Activated CD8-positive, alpha-beta memory T cell treated with anti-CD3 and anti-CD28 coated beads for 36 hours (primary cell): ENCODE results near the gene ASS1. TPM values are rescaled to one million over a fixed set of nuclear protein-coding genes. Genes with fewer than 3 reads are reported as not detected.

Experiments used
- CTCF ChIA-PET: fragments of 350-600 bp; sonication (Branson Sonifier 250); formaldehyde crosslinking; loops from one replicate; lab custom pipeline; 2021; ENCODE audit warnings: antibody characterized with exemption; lab: Charles Lee
- POLR2A ChIA-PET: fragments of 350-600 bp; sonication (Branson Sonifier 250); formaldehyde crosslinking; loops from one replicate; lab custom pipeline; 2021; ENCODE audit warnings: antibody characterized with exemption; lab: Charles Lee
- total RNA-seq, 2 experiments: library from RNA; stranded (reverse); gene quantifications; one replicate each; pipeline ENCODE4 v1.2.3, GENCODE V29; 2021

Gene ASS1
- total RNA-seq, 2 experiments from 2014 or later: 5.2 to 5.5 TPM

DNA sequence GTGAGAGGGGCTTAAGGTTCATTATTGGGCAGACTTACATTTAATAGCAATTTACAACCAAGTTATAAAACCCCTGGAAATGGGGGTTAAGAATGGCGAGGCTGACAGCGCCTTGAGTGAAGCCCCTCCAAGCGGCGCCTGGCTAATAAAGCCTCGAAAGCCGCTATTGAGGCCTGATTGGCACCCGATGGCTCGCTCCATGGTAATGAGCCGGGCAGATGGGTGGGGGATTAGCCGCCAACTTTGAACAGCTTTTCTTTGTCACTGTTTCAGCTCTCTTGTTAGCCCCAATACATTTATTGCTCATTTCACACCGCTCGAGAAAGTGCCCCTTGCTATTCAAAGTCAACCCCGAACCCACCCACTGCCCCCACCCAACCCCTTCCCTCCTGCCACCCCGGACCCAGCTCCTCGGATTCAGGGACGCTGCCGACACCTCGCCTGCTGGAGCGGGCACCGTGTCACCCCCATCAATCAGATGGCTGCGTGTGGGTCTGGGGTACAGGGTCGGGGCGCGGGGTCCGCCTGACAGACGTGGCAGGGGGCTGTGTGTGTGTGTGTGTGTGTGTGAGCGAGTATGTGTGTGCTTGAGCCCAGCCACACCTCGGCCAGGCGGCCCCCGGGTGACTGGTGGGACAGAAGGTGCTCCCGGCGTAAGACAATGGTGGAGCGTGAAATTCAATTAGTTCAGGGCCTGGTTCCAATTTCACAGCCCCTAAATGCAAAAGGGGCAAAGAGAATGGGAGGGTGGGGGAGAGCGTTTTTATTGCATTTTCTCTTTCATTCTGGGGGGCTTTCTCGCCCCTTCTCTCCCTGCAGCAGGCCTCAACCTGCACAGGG lies 34.2 kb downstream of the ASS1 start:
- POLR2A ChIA-PET: no interaction called here
- CTCF ChIA-PET: no interaction called here

DNA sequence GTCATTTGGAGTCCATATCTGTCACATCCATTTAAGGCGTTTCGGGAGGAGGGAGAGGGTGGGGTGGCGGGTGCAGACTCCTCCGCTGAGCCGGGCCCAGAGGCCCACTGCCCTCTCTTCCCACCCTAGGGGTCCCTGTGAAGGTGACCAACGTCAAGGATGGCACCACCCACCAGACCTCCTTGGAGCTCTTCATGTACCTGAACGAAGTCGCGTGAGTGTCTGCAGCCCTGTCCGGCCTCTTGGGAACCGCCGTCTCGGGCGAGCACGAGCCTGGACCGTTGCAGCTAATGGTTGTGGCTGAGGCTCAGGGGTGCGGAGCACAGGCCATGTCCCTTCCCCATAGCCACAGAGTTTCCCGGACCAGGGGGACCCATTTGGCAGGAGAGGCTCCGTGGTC lies 34.8 kb downstream of the ASS1 start:
- CTCF ChIA-PET: no interaction called here
- POLR2A ChIA-PET: no interaction called here

DNA sequence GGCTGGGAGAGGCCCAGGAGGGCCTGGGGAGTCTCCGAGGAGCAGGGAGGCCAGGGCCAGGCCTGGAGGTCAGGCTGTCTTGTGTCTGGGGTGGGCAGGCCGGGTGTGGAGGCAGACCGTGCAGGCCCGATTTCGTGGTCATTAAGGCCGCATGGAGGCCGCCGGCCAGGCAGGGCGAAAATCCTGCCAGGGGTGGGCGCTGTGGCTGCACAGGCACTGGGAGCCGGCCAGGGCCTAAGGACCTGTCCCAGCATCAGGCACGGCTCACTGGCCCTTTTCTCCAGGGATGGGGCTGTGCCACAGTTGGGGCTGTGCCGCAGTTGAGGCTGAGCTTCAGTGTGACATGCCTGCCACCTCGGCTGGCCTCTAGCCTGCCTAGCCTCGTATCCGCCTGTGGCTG lies 35.9 kb downstream of the ASS1 start:
- ChIA-PET POLR2A (no interaction called here), CTCF (interaction anchor here (1.0 kb wide), 1 partner anchor 201 kb away, joined by 3 read pairs; no protein-coding TSS in a partner anchor)

DNA sequence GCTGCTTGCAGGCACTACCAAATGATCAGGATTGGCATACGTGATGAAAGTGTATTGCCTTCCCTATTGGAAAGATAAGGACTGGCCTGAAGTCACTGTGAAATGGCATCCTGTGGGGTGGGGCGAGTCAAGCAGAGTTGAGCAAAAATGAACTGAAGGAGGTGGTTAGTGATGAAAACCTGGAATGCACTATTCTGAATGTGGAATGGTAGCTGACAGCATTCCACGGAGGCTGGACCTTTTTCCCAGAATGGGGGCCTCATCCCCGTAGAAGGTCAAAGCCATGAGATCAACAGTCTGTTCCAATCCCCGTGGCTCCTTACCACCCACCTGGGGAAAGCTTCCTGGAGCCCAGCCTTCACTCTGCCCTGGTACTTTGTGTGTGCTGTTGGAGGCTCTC lies 37.7 kb downstream of the ASS1 start:
- POLR2A ChIA-PET: no interaction called here
- CTCF ChIA-PET: no interaction called here

DNA sequence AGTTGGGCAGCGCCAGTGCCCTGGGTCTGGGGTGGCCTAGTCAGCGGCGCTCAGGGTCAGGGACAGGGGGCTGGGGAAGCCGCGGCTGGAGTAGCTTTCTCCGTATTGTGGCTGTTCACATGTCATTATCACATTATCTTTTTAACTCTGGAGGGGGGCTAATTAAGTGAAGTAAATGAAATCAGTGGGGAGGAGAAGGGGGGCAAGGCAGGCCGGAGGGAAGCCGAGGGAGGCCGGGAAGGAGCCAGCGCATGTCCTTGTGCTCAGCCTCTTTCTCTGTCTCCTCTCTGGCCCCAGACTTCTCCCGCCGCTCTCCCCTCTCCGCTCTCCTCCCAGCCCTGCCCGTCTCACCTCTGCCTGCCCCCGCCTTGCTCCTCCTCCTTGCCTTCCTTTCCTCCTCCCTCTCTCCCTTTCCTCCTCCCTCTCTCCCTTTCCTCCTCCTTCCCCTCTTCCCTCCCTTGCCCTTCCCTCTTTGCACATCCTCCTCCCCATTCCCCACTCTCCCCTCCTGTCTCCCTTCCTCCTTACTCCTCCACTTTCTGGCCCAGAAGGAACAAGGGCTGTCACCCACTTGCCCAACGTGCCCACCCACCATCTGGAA lies 38.7 kb downstream of the ASS1 start:
- CTCF ChIA-PET: interaction anchor here (1.2 kb wide), 1 partner anchor 8 kb away, joined by 4 read pairs; no protein-coding TSS in a partner anchor
- POLR2A ChIA-PET: no interaction called here

DNA sequence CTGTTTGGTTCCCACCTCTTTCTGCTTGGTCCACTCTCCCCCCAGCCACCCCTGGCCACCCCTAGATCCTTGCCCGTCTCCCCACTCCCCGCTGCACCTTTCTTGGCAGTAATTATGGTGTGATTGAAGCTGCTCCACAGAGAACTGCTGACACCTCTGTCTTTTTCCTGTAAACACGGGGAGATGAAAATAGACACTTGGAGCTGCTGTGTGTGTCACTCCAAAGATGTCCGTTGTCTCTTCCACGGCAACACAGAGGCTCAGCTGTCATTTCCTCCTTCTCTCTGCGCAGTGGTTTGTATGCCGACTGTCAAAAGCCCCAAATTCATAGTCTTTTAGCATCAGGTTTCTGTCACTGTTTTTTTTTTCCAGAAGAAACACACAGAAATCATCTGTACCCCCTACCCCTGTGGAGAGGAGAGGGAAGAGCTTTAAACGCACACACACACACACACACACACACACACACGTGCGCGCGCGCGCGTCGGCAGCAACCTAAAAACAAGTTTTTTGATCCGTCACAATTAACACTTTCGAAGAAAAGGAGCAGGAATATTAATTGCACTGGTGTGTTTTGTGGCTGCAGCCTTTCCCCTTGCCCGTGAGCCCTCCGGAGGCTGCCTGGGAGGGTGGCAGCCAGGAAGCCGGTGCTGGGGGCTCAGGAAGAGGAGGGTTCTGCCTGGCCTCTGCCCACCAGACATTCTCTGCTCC lies 39.8 kb downstream of the ASS1 start:
- ChIA-PET POLR2A (no interaction called here), CTCF (interaction anchor here (1.2 kb wide), 1 partner anchor 9 kb away, joined by 4 read pairs; no protein-coding TSS in a partner anchor)

DNA sequence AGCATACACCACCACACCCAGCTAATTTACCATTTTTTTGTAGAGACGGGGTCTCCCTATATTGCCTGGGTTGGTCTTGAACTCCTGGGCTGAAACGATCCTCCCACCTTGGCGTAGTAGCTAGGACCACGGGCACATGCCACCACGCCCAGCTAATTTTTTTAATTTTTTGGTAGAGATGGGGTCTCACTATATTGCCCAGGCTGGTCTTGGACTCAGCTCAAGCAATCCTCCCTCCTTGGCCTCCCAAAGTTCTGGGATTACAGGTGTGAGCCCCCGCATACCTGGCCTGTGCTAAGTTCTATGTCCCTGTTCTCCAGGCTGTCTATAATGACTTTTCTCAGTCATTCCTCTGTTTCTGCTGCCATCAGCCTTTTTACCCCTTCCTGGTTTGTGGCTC lies 41.3 kb downstream of the ASS1 start:
- POLR2A ChIA-PET: no interaction called here
- CTCF ChIA-PET: no interaction called here

DNA sequence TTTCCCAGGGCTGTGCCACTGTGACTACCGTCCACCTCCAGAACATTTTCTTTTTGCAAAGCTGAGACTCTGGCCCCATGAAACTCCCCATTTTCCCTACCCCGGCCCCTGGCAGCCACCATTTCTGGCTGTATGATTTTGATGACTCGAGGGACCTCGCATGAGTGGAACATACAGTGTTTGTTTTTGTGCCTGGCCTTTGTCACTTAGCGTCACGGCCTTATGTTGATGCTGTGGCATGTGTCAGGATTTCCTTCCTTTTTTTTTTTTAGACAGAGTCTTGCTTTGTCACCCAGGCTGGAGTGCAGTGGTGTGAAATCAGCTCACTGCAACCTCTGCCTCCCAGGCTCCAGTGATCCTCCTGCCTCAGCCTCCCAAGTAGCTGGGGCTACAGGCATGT lies 42.7 kb downstream of the ASS1 start:
- POLR2A ChIA-PET: no interaction called here

DNA sequence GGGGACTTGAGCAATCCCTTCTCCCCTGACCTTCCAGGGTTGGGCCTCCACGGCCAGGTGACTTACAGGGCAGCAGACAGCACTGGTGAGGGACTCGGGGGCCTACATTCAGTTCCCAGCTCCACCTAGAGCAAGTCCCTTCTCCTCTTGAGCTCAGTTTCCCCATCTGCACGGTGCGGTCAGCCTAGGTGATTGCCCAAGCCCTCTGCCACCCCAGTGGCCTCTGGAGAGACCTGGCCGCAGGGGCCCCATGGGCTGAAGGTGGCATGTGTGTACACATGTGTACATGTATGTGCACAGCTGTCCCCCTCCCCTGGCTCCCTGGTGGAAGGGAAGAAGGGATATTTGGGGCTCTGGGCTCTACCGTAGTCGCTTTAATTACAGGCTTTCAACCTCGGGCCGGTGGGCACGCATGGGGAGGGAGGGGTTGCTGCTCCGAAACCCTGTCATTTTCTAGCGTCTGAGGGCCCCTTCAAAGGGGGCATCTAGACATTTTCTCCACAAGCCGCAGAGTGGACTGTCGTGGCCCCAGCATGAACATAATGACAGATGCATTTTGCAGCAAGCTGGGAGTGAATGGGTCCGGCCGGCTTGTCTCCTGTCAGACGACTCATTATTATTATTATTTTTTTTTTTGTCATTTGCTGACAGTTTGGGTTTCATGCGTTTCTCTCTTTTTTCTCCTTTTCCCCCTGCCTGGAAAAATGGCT lies 44.0 kb downstream of the ASS1 start:
- POLR2A ChIA-PET: no interaction called here
- CTCF ChIA-PET: no interaction called here

More for the DNA sequence above, 42.7 kb downstream of the ASS1 start:
- CTCF ChIA-PET: no interaction called here

DNA sequence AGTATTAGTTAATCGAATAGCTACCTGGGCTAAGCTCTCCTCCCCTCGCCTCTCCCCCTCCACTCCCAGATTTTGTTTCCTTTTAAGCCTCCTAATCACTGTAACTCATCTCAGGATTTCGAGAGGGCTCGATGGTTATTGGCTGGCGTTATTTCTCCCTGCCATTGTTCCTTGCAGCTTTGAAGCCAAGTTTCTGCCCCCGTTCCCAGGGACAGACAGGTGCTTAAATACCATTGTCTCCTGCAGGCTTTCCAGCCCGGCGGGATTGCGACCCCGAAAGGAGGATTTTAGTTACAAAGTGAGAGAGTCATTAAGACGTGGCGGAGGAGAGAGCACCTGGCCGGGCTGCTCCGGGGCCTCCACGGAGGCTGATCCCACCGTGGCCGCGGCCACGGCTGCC lies 46.2 kb downstream of the ASS1 start:
- POLR2A ChIA-PET: no interaction called here

DNA sequence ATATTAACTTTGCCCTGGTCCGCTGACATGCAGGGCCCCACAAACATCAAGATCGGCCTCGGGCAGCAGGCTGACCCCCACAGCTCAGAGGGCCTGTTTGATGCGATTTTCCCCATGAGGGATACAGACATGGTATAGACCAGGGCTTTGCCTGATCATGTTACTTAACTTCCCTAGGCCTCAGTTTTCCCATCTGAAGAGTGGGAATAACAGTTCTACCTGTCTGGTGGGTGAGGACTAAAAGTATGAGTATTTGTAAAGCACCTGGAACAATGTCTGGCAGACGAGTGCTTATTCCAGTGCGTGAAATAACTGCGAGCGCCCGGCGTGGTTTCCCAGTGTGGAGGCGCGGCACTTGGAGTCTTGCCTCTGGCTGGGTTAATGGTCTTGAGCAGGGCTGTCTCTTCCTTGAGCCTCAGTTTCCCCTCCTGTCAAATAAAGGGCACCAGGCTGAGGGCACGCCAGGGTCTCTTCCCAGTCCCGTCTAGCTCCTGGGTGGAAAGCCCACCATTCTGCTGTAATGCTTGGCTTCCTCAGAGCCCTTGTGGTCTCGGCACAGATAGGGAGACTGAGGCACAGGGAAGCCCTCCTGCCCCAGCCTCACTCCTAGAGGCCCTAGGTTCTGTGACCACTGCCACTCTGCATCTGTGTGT lies 47.2 kb downstream of the ASS1 start:
- POLR2A ChIA-PET: no interaction called here
- CTCF ChIA-PET: no interaction called here

More for the DNA sequence above, 46.2 kb downstream of the ASS1 start:
- CTCF ChIA-PET: no interaction called here

DNA sequence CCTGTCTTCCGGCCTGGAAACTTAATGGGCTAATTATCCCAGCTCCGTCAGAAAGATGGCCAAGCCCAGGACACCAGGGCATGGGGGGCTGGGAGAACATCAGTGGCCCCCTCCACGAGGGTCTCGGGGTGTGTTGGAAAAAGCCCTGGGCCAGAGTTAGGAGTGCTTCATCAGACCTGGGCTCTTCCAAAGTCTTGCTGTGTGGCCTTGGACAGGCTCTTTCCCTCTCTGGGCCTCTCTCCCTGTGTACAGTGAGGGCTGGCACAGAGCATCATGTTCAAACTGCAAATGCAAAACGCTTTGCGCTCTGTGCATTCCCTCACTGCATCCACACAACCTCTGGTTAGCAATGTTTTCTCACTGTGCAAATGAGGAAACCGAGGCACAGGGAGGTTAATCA lies 48.3 kb downstream of the ASS1 start:
- CTCF ChIA-PET: no interaction called here

DNA sequence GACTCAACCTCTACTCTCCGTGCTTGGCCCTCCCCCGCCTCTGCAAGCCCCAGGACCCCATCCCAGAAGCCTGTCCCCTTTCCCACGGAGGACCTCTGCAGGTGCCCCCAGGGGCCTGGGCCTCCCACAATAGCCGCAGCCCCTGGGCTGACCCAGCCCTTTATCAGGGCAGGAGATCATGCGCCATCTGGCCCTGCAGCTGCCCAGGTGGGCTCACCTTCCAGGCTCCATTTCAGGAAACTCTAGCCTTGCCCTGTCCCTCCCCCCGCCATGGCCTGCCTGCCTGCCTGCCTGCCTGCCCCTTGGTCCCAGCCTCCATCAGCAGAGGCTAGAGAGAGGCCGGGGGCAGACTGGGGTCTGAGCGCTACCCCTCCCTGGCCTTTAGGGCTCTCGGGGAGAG lies 48.7 kb downstream of the ASS1 start:
- CTCF ChIA-PET: interaction anchor here (1.1 kb wide), 1 partner anchor 189 kb away, joined by 3 read pairs; no protein-coding TSS in a partner anchor
- POLR2A ChIA-PET: no interaction called here

More for the DNA sequence above, 48.3 kb downstream of the ASS1 start:
- POLR2A ChIA-PET: no interaction called here

DNA sequence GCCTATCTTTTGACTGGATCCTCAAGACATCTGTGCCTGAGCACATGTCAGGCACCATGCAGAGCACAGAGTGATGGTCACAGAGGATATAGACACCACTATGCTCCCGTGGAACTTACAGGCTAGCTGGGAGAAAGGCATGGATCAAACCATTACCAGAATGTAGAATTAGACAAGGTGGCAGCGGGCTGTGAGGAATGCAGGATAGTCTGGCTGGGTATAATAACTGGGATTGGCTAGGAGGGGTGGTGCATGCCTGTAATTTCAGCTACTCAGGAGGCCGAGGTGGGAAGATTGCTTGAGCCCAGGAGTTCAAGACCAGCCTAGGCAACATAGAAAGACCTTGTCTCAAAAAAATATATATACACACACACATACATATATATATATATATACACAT lies 50.3 kb downstream of the ASS1 start:
- ChIA-PET POLR2A (no interaction called here), CTCF (no interaction called here)

DNA sequence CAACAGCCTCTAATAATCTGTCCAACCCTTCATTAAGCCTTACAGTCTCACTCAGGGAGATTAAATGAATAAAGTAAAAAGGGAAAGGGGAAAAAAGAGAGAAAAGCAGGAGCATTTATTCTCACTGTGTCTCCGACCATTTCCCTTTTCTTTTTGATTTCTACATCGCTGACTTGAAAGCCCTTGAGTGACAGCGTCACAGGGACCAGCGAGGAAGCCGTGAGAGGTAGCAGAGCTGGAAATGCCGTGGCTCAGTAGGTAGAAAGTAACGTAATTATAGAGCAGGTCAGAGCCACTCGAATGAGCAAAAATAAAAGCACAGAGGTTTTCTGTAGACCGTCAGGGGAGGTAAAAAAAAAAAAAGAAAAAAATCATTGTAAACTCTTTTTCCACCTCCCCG lies 52.4 kb downstream of the ASS1 start:
- CTCF ChIA-PET: no interaction called here

DNA sequence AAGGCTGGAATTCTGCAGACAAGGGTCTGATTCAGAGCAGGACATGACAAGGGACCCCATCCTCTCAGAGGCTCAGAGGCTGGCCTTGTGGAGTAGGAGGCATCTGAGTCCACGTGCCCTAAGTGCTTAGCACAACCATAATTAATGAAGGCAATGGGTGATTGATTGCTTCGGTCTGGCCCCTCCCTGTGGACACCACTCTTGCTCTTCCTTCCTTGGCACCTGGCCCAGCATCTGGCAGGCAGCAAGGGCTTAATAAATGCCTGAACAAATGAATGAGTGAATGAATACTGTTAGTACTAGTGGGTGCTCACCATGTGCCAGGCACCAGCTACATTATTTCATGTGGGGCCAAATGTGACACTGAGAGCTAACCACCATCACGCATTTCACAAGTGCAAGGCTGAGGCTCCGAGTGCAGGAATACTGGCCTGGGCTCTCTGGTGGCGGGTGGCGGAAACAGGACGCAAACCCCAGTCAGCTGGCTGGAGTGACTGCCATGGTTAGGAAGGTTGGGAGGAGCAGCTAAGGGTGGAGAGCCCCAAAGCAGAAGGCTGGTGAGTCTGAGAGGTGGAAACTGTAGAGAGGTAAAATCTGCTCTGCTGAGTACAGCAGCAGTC lies 53.6 kb downstream of the ASS1 start:
- ChIA-PET POLR2A (no interaction called here), CTCF (no interaction called here)

More for the DNA sequence above, 52.4 kb downstream of the ASS1 start:
- POLR2A ChIA-PET: interaction anchor here (0.5 kb wide), 1 partner anchor 189 kb away, joined by 5 read pairs; no protein-coding TSS in a partner anchor

DNA sequence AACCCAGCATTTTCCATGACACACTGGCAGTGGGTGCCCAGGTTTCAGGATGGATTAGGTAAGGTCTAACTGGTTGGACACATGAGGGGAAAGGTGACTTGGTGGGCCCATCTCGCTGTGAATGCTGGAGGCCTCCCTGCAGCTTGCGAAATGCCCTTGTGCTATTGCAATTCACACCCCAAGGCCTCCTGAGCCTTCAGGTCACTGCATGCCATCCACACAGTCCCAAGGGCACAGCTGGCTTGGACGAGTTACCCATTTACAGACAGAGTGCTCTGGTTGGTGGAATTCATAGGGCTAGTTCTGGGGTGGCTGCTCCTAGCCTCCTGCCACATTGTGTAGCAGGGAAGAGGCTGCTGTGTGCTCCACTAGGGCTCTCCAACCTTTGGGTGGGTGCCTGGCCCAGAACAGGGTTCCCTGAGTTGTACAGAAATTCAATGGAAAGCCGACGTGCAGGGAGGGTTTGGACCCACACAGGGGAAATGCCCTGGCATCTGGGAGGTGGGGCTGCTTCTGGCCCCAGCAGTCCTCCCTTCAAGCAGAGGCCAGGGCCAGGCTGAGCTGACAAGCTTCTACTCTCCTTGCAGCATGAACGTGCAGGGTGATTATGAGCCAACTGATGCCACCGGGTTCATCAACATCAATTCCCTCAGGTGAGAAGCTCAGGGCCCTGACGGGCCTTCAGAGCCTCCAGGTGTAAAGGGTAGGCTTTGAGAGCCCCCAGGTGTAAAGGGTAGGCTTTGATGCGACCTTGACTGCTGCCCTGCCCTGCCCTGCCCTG lies 54.3 kb downstream of the ASS1 start:
- ChIA-PET POLR2A (no interaction called here), CTCF (interaction anchor here (1.0 kb wide), 1 partner anchor 38 kb away, joined by 3 read pairs; no protein-coding TSS in a partner anchor)

DNA sequence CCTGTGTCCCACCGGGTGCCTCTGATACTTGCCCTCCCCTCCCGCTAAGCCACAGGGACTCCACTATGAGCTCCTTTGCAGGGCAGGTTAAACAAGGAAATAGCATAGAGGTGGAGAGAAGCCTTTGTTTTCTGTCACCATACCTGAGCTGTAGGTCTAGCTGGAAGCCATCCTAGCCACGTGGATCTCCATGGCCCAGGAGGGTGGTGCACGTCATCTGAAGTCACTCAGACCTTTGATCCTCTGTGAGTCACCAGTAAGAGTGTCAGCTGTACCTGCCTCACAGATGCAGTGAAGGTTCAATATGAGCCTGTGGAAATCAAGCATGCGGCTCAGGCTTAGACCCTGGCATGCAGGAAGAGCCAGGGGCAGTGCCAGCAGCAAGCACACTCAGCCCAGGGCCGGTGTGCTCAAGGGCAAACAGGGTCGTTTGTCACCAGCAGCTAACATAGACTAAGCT lies 55.1 kb downstream of the ASS1 start:
- POLR2A ChIA-PET: no interaction called here
- CTCF ChIA-PET: interaction anchor here (1.0 kb wide), 1 partner anchor 39 kb away, joined by 3 read pairs; no protein-coding TSS in a partner anchor
